Endometrial microvascular endothelial cells (primary cell): ENCODE data around the gene TSPAN4. TPM values are rescaled to one million over a fixed set of nuclear protein-coding genes. Genes with fewer than 3 reads are reported as not detected.

Experiments
- in situ Hi-C: cut with HindIII; loops from 2 replicates; pipeline ENCODE4 v1.10.0; 2017; ENCODE audit warnings: low sequenced_read_pairs, low pct_unique_long_range_greater_than_20kb; ENCODE audit errors: inconsistent ontology term
- total RNA-seq: library from RNA; depleted of rRNA; stranded (reverse); fragments of >200 nt; gene quantifications from one replicate; pipeline ENCODE4 v1.2.3, GENCODE V29; 2015; ENCODE audit errors: inconsistent ontology term

The TSPAN4 gene
- total RNA-seq, 1 donor from 2014 or later, result 220 TPM

DNA sequence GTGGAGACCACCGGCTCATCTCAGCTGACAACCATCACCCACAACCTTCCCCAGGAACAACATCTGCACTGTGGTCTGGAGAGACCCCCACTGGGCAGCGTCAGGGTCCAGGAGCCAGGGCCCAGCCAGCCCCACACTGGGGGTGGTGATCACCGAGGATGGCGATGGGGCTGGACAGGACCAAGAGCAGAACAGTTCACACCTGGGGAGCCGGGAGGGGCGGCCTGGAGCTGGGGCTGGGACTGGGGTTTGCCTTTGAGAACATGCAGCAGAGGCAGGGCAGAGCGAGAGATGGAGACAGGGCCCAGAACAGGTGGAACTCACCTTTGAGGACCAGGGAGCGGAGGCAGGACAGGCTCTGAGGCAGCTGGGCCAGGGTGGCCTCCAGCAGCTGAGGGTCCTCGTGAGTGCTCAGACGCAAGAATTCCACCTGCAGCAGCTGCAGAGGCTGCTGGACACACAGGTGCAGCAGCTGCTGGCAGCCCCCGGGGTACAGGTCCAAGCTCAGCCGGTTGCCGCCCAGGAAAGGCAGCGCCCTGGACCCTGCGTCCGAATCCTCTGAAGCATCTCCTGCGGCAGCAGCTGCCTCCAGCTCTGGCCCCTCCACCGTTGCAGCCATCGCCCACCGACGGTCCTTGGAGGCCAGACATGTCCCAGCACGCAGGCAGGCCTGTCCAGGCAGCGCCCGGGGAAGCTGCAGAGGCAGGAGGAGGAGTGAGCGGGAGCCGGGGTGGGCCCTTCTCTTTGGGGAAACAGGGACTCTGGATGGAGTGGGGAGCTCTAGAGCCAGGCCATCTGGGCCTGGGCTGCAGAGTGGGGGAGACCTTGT is 38.7 kb upstream of the TSPAN4 start:
- in situ Hi-C loops, result no loop called here

DNA sequence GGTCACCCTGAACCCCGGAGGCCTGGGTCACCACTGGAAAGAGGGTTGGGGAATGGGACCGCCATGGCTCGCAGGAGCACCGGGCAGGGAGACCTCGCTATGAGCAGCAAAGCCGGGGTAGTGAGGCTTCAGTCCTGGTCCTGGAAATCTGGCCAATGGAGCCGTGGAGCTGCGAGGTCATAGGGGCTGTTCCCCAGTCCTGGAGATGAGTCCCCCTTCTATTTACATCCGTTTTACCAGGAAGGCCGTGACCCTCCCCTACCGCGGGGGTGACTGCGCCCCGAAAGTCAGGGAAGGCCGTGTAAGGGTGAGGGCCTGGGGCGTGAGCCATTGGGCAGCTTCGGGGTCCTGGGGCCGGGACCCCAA is 38.1 kb upstream of the TSPAN4 start:
- in situ Hi-C loops, result no loop called here

DNA sequence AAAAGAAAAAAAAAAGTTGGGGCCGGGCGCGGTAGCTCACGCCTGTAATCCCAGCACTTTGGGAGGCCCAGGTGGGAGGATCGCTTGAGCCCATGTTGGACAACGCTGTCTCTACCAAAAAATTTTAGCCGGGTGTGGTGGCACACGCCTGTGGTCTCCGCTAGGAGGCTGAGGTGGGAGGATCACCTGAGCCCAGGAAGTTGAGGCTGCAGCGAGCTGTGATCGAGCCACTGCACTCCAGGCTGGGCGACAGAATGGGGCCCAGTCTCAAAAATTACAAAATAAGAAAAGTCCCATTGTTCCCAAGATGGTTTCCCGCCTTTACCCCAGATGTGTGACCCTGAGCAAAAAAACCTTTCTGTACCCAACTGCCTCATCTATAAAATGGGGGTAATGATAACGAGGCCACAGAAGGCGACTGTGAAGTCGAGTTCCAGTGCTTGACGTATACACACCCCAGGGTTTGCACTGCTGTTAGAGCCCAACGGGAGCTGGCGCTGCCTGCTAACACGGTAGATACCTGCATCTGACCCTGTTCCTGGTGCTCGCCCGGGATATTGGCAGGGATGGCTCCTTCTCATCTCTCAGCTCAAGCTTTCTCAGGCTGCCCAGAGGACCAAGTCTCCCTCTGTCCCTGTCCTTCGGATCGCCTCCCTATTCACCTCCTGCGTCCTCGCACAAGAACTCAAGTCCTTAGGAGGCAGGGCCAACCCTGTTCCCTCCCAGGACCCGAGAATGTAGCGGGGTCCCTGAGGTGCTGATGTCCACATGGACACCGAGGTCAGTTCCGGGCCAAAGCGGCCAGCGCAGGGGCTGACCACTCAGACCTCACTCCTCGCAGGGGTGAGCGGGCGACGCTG is 34.0 kb upstream of the TSPAN4 start:
- in situ Hi-C loops, result no loop called here

DNA sequence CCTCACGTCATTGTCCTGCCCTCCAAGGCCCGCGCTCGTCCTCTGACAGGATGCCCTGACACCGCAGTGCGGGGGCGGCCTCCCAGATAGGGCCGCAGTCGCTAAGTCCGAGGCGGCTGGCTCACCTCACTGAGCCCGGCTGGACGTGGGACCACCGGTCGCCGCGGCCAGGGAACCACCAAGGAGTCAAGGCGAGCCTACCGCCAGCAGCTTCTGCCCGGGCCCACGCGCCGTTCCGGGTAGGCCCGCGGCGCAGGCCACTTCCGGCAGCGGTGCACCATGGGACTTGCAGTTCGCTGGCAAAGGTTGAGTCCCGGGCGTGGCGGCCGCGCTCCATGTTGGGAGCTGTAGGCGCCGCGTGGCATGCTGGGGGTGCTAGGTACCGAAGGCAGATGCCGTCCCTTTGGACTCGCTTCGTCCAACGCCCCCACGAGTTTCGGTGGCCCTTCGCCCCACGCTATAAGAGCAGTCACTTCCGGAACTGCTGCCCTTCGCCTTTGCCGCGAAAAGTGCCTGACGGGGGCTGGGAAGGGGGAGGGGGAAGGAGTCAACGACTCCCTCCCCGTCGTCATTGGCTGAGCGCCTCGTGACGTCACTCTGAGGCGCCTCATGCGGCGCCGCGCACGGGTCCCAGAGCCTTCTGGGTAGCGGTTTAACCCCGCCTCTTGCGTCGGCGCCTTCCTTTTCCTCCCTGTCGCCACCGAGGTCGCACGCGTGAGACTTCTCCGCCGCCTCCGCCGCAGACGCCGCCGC is 33.2 kb upstream of the TSPAN4 start, which contains the start of gene RPLP2:
Gene RPLP2 (plus strand): TSS at position 681 of the 753 bp plus-strand sequence. CDS start 268 bp downstream, outside the sequence.
- in situ Hi-C loops, result no loop called here

DNA sequence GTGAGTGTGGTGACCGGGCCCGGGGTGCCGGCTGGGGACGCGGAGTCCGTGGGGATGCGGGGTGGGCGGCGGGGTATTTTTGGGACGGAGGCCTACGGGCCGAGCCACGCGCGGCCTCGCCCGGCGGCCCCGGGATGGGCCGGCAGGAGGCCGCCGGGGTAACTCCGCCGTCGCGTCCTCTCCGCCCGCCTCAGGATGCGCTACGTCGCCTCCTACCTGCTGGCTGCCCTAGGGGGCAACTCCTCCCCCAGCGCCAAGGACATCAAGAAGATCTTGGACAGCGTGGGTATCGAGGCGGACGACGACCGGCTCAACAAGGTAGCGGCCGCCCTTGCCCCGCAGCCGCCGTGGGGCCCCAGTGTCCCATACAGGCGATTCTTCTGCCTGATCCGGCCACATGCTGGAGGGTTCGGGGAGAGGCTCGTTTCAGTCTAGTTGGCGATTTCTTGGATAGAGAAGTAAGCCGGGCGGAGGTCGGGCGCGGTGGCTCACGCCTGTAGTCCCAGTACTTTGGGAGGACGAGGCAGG is 32.5 kb upstream of the TSPAN4 start:
- in situ Hi-C loops, result no loop called here

DNA sequence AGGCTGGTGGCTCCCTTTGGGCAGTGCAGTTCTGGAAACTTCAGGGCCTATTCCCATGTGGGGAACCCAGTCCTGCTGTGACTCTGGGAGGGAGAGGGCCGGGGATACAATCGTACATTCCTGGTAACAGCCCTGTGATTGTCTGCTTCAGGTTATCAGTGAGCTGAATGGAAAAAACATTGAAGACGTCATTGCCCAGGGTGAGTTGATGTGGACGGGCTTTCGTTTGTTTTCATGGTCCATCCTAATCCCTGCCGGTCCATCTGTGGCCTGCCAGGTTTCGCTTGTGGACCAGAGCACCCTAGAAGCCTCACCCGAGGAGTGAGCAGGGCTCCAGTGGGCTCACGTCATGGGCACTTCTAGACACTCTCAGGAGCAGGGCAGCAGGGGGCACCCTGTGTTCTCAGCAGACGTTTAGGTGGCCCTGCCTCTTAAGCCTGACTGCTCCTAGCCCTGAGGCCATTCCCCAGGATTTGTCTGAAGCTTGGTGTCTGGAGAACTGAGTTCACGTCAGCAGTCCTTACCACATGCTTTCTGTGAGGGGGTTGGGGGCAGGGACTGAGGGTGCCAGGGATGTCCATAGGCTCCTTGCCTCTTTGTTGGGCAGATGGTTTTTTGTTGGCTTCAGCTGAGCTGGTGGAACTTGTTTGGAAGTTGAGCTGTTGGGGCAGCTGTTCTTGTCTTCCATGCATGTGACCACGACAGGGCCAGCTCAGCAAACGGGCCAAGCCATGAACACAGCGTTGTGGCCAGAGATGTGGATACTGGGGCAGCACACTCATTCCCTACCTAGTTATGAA is 31.0 kb upstream of the TSPAN4 start:
- in situ Hi-C loops, result no loop called here

DNA sequence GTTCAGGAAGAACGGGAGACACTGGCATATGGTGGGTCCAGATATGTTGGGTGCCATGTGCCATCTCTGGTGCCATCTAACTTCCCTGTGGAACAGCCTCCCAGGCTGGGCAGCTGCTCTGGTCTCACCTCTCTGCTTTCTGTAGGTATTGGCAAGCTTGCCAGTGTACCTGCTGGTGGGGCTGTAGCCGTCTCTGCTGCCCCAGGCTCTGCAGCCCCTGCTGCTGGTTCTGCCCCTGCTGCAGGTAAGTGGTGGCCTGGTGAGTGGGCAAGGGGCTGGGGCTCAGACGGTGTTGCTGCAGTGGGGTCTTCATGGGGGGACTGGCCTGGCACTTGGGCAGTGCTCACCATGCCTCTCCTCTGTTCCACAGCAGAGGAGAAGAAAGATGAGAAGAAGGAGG is 30.3 kb upstream of the TSPAN4 start:
- in situ Hi-C loops, result no loop called here

DNA sequence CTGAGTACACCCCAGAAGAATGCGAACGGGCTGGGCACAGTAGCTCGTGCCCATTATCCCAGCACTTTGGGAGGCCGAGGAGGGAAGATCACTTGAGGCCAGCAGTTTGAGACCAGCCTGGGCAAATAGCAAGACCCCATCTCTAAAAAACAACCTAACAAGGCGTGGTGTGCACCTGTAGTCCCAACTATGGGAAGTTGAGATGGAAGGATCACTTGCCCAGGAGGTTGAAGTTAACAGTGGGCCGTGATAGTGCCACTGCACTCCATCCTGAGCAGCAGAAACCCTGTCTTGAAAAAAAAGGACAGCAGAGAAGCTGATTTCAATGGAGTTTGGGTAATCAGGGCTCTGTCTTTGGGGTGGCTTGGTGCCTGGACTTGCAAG is 29.6 kb upstream of the TSPAN4 start:
- in situ Hi-C loops, result no loop called here

DNA sequence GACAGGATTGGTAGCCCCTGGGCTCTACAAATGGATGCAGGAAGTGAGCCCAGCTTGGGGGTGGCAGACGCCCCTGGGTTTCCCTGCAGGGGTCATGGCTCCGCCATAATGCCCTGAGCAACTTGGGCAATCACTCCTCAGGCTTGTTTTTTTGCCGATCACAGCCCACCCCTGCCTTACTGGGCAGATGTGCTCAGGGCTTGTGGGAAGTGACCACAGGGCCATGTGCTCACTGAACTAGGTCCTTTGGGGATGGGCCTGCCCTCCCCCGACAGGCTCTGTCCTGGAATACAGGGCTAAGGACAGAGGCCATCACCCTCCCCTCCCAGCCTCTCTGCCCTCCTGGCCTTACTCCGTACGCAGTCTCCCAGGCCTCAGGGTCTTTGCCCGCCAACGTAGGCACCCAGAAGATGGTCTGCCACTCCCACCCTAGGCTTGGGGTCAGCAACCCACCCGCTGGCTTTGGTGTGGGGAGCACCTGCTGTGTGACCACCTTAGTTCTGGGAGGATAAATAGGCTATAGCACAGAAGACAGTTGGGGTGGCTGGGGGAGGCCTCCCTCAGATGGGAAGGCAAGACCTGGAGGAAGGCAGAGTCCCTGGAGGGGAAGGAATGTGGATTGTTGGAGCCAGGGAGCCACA is 29.1 kb upstream of the TSPAN4 start:
- in situ Hi-C loops, result no loop called here

DNA sequence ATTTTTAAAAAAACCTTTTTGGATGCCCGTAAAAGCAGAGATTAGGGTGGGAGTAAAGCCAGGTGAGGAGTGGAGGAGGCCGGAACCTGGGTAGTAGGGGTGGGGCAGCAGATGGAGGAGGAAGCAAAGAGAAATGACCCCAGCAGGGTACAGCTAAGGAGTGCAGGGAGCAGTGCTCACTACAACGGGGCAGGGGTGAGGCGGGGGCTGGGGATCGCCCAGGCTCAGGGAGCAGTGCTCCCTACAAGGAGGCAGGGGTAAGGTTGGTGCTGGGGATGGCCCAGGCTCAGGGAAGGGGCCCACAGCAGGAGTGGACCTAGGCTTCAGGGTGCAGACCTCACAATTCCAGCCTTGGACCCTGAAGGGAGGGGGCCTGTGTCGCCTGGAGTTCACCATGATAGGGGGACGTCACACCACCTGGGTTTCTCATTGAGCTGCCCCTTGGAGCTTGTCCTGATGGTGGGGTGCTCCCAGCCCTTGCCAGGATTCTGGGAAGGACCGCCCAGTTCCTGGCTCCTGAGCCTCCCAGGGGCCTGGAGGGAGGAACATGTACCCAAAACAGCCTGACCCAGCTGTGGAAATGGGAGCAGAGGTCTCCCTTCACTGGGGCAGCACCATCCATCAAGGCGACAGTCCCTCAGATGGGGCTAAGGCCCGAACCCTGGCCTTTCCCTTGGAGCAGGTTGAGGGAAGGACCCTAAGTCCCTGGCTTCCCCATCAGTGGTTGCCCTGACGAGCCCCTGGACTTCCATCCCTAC is 26.8 kb upstream of the TSPAN4 start:
- in situ Hi-C loops, result no loop called here

DNA sequence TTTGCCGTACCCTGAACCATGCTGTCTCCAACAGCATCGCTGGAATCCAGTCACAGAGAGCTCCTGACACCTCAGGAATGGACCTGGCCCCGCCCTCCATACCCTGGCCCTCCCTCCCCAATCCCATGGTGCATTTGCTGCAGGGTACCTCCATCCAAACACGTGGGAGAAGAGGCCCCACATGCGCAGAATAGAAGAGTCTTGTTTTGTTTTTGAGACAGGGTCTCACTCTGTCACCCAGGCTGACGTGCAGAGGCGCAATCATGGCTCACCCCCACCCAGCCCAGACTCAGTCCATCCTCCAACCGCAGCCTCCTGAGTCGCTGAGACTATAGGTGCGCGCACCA is 26.2 kb upstream of the TSPAN4 start:
- in situ Hi-C loops, result no loop called here

DNA sequence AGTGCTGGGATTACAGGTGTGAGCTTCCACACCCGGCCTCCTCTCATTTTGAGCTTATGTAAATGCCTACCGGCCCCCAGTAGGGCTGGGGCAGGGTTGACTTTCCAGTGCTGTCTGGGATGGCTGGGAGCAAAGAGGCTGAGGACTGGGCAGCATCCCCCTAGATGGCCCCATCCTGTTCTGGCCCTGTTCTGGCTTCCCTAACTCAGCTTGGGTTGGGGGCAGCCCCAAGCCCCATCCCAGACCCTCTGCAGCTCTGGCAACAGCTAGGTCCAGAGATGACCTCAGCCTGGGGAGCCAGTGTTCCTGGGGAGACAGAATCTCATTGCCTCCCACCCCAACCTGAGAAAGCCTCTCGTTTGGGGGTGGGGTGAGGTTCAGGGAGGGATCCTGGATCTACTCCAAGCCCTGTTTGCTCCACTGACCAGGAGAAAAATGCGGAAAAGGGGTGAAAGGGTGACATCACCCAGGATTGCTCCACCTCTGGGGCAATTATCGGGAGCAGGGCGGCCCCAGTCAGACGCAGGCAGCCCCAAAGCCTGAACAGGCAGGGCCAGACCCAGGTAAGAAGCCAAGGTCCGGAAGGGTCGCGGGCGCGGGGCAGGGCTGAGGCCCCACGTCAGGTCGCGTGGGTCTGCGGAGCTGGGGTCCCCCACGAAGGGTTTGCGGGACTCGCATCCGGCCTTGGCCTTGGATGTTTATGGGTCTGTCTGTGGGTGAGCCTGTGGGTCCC is 24.1 kb upstream of the TSPAN4 start, which contains the start of gene PNPLA2:
Gene PNPLA2 (plus strand): TSS at position 519 of the 733 bp plus-strand sequence. CDS start 805 bp downstream, outside the sequence.
- in situ Hi-C loops, result no loop called here

DNA sequence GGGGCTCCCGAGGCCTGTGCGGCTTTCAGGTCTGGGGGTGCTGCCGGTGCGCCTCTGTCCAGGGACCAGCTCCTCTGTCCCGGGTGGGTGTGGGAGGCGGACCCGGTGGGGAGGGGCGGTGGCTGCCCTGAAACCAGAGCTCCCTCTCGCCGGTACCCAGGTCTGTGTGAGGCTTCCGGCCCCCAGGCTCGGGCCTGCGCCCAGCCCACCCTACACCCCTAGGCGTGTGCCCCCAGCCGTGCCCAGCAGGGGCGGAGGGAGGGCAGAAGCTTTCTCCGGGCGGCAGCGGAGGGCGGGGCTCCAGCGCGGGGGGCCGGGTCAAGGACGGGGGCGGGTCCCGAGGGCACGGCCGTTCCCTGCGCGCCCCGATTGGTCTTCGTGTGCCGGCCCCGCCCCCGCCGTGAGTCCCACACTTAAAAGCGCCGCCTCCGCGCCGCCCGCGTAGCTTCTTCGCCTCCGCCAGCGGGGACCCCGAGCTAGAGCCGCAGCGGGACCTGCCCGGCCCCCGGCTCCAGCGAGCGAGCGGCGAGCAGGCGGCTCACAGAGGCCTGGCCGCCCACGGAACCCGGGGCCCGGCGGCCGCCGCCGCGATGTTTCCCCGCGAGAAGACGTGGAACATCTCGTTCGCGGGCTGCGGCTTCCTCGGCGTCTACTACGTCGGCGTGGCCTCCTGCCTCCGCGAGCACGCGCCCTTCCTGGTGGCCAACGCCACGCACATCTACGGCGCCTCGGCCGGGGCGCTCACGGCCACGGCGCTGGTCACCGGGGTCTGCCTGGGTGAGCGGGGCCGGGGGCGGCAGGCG is 23.3 kb upstream of the TSPAN4 start:
- in situ Hi-C loops, result no loop called here

DNA sequence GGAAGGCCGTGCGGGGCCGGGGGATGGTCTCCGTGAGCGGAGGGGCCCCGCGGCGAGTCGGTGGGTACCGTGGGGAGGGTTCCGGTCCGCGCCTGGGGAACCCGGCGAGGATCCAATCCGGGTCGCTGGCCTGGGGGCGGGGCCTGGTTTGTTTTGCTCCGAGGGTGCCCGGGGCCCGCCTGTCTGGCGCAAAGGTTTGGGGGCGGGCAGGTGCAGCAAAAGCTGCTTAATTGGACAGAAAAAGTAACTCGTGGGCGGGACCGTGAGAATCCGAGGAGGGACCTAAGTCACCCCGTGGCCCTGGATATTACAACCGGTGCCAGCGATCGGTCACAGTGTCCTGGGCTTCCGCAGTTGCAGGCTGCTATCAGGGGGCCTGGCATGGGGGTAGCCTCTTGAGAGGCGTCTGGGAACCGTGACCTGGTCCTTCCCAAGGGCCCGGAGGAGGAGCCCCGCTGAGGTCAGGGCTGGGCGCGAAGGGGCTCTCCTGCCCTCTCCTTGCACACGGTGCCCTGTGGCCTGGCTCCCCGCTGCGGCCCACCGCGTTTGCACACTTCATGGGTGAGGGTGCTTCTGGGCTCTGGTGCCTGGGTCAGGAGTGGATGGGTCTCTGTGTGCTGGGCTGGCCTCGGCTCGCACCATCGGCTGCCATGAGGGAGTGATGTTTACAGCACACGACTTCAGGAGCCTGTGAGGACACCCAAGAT is 22.6 kb upstream of the TSPAN4 start:
- in situ Hi-C loops, result no loop called here
